HG03103 (cell line): Measurements from ENCODE around the gene IKZF3.
"Not testable (repeated sequence)": the region's sequence is repeated elsewhere in the genome, so short reads cannot be mapped to it uniquely, and the experiment has no call there.

Source experiments
- ATAC-seq: cut with Tn5 transposase; IDR thresholded peaks from one replicate; pipeline ENCODE4 v1.9.1; 2021; ENCODE audit warnings: low read depth; ENCODE audit not compliant: unreplicated experiment

The IKZF3 gene

DNA sequence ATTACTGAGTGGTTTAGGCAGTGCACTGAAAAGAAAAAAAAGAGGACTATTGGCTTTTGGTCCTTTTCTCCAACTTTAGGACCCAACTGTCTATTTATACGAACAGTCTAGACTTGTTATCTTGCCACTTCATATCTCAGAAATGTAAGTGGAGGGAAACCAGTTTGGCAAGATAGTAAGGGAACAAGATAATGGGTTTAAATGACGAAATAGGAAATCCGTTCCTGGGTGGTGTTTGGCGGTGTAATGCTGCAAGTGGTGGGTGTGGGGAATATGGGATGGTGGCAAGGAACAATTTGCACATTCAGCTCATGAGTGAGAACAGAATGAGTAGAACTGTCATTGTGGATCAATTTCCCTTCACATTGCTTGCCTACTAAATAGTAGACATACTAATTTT is 81.6 kb downstream of the IKZF3 start:
- ATAC-seq: no peak

DNA sequence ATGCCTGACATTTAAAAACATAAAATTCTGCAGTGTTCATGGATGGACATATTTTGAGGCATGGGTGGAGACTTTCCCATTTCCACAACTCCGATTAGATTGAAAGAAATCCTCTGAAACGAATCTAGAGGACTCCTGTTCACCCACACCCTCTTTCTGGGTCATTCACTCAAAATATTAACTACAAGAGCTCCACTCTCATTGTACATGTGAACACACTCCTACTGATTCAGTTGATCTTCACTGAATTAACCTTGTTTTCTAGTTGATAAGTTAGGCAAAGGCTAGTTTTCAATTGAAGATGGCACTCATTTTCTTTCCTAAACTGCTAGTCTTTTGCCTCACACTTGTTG is 82.3 kb downstream of the IKZF3 start:
- ATAC-seq: no peak

DNA sequence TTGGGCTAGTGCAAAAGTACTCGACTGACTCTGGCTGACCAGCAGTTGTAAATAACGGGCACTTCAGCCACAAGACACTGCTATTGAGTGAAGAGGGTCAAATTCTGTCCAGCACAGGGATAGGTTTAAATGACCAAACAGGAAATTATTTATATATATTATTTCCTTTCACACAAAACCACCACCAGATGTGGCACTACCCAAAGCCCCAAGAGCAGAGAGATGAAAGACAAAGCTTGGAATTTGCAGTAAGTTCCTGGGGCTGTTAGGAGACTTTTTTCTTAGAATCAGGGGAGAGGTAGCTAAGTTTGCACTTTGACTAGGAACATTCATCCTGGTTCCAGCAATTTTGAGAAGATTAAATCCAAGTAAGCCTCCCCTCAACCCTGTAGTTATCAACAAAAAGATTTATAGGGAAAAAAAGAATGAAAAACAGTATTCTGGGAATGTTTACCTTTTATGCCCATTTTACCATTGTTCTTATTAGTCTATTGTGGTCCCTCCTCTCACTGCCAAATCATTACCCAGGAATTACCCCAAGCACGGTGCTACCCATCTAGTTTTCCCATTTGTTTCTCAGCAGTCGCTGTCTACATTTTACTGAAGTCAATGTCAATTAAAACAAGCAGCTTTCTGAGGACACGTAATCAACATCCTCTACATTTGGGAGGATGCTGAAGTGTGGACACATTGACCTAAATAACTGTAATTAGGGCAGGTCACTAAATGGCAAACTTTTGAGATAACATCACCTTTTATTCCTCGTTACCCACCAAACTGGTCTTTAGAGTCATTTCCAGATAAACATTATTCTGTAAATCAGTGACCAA is 82.9 kb downstream of the IKZF3 start:
- no peak for ATAC-seq

DNA sequence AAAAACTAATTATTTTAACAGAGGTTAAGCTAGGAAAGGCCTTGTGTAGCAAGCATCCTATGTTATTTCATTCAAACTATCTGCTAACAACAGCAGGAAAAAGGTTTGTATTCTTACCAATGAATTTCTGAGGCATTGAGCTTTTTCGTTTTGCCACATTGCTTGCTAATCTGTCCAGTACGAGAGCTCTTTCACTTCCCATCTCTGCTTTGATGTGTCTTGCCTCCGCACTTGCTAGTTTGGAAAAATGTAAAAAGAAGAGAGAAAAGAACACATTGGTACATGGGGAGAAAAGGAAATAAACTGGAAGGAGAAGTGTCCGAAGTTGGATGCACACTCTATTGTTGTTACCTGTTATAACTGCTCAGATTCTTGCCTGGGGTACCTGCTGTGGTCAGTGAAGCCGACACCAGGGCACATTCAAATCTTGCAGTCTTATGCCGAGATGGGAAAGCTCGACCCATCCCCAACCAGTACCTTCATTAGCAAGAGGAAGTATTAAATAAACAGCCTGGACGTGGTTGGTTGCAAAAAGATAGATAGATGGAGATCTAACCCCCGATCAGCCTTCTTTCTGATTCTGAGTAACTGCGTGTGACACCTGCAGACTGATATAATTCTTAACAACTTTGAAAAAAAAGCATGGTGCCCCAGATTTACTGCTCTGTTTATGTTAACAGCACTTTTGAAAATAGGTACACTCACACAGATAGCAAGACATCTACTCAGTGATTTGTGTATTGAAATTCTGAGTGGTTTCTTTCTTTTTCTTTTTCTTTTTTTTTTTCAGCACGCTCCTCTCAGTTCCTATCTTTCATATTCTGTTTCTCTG is 86.4 kb downstream of the IKZF3 start:
- ATAC-seq: no peak

DNA sequence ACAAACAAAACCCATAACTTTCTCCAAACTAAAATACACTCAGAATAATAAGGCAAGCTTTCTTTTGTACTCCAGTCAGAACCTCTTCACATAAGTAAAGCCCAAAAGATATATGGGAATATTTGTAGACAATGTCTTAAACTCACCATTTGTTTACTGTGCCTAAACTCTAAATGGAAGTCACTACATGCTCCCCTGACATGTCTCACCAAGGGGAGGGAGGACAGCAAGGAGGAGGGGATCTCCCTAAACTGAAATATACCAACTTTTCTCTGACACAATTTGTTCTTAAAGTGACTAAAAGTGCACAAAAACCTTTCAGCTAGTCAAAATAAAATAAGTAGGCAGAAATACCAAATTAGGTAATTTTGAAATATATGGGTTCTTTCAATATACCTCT is 87.9 kb downstream of the IKZF3 start:
- ATAC-seq: no peak

GRCh38 chr17:39775031-39775430 is 89.1 kb downstream of the IKZF3 start:
- ATAC-seq: no peak

DNA sequence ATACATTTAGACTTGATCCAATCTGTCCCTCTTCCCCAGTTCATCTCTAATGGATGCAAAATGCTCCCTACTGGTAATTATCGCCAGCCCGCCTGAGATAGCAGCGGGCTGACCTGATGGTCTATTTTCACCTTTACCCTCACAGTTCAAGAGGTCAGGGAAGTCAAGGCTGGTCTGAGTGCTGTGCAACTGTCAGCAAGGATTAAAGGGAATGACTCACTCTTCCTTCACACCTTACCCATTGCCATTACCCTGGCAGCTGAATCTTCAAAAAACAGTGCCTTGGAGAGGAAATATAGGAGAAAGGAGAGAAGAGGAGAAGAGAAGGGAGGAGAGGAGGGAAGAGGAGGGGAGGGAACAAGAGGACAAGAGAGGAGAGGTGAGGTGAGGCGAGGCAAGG is 90.1 kb downstream of the IKZF3 start:
- ATAC-seq: no peak

DNA sequence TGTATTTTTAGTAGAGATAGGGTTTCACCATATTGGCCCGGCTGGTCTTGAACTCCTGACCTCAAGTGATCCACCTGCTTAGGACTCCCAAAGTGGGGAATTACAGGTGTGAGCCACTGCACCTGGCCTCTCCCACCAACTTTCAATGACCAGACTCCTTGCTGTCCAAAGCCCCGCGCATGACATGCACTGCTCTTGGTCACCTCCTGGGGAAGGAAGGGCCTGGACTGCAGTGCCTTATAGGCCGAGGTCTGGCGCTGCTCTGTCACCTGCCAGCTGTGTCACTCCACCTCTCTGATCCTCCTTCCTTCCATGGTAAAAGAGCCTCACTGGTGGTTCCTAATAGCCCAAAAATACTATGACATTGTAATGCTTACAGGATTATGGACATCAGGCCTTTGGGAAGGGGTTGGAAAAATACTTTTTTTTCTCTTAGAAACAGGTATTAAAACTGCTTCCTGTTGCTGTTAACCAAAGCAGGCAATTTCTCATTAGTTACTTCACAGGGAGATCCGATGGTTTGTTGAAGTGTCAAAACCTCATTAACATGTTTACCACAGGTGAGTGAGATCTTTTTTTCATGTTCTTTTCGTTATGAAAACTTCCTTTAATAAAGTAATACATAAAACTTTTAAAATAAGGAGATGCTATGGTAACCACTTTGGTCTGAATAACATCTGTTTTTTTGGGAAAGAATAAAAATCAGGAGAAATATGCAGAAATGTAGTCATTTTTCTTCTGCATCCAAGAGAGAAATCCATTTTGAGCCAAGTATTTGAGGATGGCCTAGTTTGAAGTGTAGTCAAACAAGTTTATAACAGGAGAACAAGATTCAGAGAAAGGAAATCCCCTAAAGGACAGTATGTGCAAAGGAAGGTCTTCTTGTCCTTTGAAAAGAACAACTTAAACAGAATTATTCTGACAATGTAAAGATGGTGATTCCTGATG is 90.9 kb downstream of the IKZF3 start:
- ATAC-seq: no peak

- no peak for ATAC-seq
Measured at GRCh38 chr17:39772415-39772814, 91.7 kb downstream of the IKZF3 start.

- ATAC-seq: peak; percentile 72
Measured at GRCh38 chr17:39769974-39770587, 94.0 kb downstream of the IKZF3 start.

GRCh38 chr17:39767147-39767546 is 97.0 kb downstream of the IKZF3 start:
- no peak for ATAC-seq

DNA sequence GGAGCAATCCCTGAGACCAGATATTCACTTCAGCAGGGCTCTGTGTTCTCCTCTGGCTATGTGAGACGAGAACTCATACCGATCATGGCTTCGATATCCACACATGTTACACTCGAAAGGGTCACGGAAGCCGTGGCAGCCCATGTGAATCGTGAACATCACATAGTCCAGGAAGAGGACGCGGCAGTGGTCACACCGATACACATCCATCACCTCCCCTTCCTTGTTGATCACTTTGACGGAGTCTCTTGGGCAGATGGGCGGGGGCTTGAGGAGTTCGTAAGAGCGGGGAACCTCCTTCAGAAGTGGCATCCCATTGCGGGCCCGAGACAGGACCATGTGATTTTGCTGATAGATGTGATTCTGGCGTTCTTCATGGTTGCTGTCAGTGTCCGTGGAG is 98.3 kb downstream of the IKZF3 start:
- ATAC-seq: no peak

GRCh38 chr17:39765175-39765574 is 98.9 kb downstream of the IKZF3 start:
- no peak for ATAC-seq

DNA sequence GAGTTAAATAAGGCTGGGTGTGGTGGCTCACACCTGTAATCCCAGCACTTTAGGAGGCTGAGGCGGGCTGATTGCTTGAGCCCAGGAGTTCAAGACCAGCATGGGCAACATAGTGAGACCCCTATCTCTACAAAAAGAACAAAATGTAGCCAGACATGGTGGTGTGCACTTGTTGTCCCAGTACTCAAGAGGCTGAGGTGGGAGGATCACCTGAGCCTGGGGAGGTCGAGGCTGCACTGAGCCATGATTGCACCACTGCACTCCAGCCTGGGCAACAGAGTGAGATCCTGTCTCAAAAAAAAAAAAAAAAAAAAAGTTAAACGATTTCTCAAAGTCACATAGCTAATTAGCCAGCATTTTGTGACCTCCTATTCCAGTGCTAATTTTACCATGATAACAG is 99.9 kb downstream of the IKZF3 start:
- not testable (repeated sequence) for ATAC-seq

- no peak for ATAC-seq
Measured at GRCh38 chr17:39763051-39763820, 100.9 kb downstream of the IKZF3 start.

GRCh38 chr17:39761861-39762496 is 102.1 kb downstream of the IKZF3 start:
- no peak for ATAC-seq

GRCh38 chr17:39759204-39759603 is 104.9 kb downstream of the IKZF3 start:
- no peak for ATAC-seq

GRCh38 chr17:39757931-39758873 is 105.9 kb downstream of the IKZF3 start:
- ATAC-seq: no peak
